NK-92 treated with Interleukin-12 subunit alpha and Interleukin-12 subunit beta, amount 100 ng/mL, for 24 hours (cell line): ENCODE results near the gene NOP53.
"Not testable (repeated sequence)": the region's sequence is repeated elsewhere in the genome, so short reads cannot be mapped to it uniquely, and the experiment has no call there.

Experiments
- DNase-seq: peaks from one replicate; lab custom pipeline; 2025; lab: John Stamatoyannopoulos, UW

NOP53 gene

DNA sequence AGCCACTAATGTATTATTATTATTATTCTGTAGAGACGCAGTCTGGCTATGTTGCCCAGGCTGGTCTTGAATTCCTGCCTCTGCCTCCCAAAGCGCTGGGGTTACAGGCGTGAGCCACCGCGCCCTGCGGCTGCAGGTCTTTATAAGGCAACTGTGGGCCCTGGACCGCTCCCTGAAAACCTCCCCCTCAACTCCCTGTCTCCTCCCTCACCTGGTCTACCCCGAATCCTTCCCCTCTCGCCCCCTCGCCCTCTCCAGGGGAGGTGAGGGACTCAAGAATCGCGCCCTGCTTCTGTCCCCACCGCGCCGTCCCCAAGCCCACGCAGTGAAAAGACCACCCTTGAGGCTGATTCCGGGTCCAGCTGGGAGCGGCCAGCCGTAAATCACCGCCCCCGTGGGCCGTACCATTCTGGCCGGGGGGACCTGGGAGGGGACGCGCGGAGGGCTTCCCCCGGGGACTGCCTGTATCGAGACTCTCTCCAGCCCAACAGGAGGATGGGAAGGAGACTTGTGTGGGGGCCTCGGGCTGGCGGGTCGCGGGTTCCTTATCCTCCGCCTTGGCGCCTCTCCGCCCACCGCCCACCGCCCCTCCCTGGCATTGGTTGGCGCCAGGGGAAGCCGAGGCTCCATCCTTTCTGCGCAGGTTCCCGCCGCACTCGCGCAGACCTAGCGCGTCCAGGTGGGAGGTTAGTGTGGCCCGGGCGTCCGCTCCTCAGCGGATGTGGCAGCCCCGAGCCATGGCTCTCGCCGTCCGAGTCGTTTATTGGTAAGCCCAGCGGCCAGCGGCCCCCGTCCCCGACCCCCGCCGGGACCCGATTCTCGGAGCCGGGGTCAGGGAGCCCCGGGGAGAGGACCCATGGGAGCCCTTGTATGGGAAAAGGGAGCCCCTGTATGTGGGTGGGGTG, 33.0 kb downstream of the NOP53 start, which contains the start of gene SELENOW:
SELENOW (plus strand) TSS at position 655 of the 905 bp plus-strand sequence; CDS start at position 738, 83 bp downstream.
- DNase-seq = peak; percentile 74

DNA sequence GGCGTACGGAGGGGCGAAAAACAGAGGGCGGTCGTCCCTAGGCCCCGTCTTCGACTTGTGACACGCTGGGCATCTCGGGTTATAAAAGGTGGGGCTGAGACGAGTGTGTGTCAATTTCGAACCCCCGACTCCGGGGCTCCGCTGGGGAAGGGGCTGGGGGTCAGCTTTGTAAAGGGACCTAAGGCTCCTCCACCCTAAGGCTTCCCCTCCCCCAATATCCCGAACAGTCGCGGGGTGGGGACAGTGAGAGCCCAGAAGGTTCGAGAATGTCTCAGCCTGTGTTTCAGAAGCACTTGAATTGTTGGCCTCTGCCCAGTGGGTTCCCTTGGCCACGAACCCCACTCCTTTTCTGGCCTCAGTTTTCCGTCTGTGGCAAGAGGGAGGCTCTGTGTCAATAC, 33.6 kb downstream of the NOP53 start:
- DNase-seq = no peak

DNA sequence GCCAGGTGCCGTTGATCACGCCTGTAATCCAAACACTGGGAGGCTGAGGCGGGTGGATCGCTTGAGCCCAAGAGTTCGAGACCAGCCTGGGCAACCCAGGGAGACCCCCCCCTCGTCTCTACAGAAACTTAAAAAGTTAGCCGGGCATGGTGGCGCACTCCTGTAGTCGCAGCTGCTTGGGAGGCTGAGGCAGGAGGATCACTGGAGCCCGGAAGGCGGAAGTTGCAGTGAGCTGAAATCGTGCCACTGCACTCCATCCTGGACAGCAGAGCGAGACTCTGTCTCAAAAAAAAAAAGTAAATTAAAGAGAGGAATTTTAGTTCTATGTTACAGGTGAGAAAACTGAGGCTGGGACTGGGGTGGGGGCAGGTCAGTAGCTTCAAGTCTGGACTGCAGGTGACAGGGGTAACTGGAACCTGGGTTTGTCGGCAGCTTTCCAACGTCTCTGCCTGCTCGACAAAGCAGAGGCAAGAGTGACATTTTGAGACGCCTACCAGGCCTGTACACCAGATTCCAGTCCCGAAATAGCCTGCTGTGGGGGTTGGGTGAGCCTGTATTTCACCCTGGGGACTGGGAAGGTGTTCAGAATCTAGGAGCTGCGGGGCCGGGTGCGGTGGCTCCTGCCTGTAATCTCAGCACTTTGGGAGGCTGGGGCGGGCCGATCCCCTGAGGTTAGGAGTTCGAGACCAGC, 34.3 kb downstream of the NOP53 start:
- no peak for DNase-seq

DNA sequence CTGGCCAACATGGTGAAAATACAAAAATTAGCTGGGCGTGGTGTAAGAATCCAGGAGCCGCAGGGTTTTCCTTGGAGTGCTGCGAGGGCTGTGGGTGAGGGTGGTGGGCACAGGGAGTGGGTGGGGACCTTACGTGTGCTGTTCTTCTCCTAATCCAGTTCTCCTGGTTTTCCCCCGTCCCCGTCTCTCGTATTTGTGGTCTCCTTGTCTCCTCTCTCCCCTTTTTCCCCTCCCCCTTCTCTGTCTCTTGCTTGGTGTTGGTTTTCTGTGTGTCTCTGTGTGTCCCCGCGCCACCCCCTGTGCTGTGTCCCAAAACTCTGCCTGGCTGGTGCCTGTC, 34.8 kb downstream of the NOP53 start:
- DNase-seq = no peak

DNA sequence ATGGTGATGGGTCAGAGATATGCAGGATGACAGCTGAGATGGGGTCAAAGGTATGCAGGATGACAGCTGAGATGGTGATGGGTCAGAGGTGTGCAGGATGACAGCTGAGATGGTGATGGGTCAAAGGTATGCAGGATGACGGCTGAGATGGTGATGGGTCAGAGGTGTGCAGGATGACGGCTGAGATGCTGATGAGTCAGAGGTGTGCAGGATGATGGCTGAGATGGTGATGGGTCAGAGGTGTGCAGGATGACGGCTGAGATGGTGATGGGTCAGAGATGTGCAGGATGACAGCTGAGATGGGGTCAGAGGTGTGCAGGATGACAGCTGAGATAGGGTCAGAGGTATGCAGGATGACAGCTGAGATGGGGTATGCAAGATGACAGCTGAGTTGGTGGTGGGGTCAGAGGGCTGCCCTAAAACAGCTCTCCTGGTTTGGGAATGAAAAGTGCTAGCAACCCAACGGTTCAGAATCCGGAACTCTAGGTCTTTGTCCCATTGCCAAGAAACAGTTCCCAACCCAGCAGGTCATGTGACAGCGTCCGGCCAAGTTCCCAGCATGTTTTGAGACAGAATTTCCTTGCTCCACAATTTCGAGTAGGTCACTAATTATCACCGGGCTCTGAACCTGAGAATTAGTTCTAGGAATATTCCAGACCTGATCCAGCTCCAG, 36.4 kb downstream of the NOP53 start:
- DNase-seq = no peak

DNA sequence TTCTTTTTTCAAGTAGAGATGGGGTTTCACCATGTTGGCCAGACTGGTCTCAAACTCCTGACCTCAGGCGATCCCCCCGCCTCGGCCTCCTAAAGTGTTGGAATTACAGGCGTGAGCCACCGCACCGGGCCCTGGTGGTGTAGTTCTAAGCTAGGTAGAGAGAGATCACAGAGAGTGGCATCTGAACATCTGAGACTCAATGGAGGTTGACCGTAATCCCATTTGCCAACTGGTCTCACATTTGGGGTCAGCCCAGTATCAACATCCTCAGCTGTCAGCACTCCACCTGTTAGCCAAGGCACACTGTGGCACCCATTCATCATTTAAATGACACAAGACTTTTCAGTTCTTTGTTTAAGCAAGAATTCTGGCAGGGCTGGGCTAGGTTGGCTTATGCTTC, 41.2 kb downstream of the NOP53 start:
- DNase-seq = no peak

DNA sequence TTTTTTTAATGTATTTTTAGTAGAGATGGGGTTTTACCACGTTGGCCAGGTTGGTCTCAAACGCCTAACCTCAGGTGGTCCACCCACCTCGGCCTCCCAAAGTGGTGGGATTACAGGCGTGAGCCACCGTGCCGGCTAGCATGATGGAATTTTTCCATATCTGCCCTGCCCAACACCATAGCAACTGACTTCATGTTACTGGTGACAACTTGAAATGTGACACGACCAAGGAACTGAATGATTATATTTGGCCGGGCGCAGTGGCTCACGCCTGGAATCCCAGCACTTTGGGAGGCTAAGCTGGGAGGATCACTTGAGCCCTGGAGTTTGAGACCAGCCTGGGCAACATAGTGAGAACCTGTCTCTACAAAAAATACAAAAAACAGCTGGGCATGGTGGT, 42.0 kb downstream of the NOP53 start:
- DNase-seq = not testable (repeated sequence)

DNA sequence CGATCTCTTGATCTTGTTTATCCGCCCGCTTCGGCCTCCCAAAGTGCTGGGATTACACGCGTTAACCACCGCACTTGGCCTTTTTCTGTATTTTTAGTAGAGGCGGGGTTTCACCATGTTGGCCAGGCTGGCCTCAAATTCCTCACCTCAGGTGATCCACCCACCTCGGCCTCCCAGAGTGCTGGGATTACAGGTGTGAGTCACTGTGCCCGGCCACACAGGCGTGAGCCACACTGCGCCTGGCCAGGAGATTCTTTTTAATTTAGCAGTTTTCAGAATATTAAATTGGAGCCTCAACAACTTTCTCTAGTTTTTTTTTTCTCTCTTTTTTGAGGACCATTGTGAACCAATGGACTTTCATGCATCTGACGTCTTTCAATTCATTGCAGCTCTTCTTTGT, 44.5 kb downstream of the NOP53 start:
- DNase-seq = not testable (repeated sequence)

DNA sequence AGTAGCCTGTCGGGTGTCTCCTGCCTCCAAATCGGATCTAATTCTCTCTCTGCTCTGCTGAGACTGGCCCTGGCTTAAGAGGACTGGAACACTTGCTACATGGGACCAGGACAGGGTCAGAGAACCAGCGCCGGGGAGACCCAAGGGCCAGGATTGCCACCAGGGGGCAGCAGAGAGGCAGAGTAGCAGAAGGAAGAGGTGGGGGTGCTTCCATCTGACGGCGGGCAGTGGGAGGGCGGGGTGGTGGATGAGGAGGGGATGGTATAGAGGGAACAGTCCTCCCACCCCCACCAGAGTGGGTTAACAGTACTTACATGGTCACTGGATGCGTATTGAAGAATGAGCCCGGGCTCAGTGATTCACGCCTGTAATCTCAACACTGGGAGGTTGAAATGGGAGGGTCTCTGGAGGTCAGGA, 45.1 kb downstream of the NOP53 start:
- peak; percentile 68 for DNase-seq

DNA sequence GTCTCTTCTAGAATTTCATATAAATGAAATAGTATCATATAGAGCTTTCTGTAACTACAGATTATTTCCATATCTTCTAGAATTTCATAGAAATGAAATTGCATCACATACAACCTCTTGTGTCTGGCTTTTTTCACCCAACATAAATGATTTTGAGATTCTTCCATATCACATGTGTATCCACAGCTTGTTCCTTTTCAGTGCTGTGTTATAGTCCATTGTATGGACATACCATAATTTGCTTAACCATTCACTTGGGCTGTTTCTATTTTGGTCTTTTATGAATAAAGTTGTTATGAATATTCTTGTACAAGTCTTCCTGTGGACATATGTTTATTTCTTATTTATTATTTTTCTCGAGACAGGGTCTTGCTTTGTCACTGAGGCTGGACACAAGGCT, 47.3 kb downstream of the NOP53 start:
- DNase-seq = no peak

DNA sequence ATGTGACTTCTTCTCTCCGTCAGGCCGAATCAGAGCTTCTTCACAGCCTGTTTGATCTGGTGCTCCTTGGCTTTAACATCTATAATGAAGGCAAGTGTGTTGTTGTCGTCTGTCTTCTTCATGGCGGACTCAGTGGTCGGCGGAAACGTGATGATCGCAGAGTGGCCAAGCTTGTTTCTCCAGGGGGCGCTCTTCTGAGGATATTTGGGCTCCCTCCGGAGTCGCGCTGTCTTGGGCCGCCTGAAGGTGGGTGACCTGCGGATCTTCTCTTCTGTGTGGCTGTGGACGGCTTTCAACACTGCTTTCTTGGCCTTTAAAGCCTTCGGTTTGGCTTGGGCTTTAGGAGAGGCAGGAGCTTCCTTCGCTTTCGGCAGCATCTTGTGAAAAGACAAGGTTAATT, 49.2 kb downstream of the NOP53 start:
- DNase-seq = no peak

DNA sequence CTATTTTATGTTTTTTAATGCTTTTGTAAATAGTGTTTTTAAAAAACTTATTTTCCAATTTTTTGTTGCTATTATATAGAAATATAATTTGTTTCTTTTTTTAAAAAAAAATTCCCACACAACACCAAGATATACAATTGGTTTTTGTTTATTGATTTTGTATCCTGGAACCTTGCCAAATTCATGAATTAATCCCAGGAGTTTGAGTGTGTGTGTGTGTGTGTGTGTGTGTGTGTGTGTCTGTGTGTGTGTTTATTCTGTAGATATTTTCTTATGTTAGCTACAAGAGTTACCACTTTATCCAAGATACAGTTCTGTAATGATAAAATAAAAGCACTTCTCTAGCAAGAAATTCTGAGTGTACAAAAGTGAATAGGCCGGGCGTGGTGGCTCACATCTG, 51.4 kb downstream of the NOP53 start:
- no peak for DNase-seq

DNA sequence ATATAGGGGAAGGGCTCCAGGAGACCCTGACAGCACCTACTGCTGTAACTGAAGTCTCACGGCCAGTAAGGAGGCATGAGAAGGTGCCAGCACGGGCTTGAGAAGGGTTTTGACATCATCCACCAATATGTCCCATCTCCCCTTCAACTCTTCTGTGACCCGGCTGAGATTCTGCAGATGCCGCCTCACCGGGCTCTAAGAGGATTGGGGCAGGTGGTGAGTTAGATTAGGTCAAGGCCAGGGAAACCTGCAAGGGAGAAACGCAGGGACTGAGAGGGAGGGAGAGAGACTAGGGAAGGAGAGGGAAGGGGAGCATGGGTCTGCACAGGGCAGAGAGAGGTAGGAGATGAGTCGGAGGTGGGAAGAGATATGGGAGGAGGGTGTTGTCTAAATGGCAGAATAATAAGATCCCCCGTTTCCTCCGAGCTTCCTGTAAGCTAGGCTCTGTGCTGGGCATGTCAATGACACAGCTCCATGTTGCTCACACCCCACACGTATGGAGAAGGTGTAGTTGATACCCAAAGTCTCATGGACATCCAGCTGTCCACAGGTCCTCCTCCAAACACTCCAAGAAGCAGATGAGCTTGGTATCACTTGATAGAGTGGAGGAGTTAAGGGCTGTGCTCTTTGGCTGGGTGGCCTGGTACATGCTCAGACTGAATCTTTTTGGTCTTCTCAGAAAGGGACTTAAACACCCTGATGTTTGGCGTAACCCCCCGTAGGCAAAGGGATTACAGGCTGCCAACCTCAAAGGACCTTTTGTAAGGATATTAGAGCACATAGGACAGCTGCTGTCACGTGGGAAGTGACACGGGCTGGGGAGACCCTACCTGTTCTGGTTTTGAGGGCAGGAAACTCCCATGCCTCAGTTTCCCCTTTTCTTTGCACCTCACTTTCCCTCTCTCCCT, 52.9 kb downstream of the NOP53 start:
- no peak for DNase-seq

DNA sequence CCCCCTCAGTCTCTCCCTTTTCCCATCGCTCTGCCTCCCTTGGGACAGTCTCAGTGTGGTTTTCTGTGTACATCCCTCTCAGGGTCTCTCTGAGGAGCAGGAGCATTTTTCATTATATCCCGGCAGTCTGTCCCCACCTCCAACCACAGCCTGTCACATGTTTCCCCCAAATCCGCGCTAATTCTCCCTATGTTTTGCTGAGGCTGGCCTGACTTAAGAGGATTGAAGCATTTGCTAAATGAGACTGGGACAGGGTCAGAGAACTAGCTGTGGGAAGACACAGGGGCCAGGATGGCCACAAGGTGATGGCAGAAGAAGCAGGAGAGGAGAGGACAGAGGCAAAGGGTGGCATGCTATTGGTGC, 53.5 kb downstream of the NOP53 start:
- no peak for DNase-seq

DNA sequence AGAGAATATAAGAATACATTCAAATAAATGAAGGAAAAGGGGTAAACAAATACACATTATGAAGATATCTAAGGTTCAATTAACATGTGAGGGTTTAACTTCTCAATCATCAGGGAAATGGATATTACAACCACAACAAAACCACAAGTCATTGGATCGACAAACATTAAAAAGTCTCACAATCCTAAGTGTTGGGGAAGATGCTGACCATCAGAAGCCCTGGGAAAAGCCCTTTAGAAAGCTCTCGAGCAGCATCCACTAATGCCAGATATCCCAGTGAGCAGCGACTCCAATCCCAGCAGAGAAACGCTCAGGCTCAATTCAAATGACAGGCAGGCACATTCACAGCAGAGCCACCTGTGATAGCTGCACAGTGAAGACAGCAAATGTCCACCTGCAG, 55.9 kb downstream of the NOP53 start:
- no peak for DNase-seq

DNA sequence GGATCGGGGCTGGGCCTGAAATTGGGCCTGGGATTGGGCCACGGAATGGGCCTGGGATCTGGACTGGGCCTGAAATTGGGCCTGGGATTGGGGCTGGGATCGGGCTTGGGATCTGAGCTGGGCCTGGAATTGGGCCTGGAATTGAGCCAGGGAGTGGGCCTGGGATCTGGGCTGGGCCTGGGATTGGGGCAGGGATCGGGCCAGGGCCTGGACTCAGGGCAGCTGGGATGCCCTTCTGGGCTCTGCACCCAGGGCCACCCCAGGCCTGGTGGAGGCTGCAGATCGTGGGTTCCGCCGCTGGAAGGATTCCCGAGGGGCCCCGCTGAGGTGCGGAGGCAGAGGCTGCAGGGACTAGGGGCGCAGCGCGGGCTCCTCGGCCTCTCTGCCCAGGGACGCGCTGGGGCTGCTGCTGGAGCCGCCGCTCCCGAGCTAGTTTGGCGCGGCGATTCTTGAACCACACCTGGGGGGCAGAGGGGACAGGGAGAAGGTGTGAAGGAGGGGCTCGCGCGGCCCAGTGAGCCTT, 57.2 kb downstream of the NOP53 start:
- DNase-seq = no peak

DNA sequence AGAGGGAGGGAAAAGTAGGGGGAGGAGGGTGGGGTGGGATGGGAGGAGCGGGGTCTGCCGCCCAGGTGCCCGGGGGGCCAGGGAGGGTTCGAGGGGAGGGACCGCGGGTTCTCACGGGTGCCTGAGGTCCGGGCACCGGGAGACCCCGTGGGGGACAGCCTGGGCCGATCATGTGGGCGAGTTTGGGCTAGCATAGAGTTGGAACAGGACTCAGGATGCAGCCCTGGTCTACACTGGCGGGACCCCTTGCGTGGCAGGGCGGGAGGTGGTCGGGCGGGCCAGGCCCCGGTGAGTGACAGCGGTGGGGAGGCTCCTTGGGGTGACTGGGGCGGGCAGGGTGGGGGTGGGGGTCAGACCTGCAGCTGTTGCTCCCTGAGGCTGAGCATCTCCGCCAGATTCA, 57.8 kb downstream of the NOP53 start:
- not testable (repeated sequence) for DNase-seq

DNA sequence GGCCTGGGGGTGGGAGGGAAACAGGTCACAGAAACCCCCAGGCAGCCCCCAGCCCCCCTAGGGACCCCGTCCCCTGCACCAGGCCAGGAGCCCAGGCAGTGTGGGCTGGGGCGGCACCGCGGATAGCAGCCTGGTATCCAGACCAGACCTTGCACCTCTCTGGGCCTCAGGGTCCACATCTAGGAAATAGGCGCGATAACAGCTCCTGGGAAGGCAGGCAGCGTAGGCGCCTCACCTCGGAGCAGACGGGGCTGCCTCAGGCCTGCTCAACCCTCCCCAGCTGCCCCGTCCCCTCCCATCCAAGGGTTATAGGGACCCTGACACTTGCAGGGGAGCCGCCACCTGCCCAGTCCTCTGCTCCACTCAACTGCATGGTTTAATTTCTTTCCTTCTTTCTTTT, 58.3 kb downstream of the NOP53 start:
- DNase-seq = not testable (repeated sequence)

DNA sequence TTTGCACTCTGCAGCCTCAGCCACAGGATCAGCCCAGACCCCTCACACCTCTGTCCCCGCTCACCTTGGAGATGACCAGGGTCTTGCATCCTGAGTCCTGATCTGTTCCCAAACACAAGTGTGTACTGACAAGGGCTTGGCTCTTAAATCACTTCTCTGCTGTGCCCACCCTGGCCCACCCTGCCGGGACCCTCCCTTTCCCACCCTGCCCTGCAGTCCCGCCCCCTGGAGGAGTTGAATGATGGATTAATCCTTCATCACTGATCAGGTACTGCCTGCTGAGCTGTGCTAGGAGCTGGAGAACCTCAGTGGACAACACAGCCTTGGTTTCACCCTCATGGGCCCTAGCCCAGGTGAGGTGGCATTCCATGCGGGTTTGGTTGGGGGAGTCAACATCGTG, 59.1 kb downstream of the NOP53 start, which contains the start of gene TPRX1:
TPRX1 (minus strand) TSS at position 101 of the 400 bp plus-strand sequence; CDS start at position 89, 12 bp downstream.
- not testable (repeated sequence) for DNase-seq

DNA sequence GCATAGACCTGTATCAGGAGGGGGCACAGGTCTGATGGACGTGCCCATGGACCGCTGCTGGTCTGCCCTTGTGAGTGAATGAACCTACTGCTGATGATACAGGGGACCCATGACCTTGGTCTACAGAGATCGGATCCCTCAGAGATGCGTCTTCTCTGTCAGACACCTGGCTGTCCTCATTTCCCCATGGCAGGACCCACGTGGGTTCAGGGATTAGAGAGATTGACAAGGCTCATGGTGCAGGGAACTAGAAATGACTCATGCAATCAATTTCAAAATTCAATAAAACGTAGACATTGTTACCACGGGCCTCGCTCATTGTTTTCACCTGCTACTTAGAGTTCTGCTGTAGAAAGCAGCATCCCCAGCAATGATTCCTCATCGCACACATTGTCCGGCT, 60.0 kb downstream of the NOP53 start:
- no peak for DNase-seq

DNA sequence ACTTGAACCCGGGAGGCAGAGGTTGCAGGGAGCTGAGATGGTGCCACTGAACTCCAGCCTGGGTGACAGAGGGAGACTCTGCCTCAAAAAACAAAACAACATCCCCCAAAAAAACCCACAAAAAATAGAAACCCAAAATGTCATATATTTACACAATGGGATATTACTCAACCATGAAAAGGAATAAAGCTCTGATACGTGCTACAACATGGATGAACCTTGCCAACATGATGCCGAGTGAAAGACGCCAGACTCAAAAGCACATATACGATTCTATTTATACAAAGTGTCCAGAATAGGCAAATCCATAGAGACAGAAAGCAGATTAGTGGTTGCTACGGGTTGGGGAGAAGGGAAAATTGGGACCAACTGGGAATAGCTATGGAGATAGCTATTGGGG, 61.1 kb downstream of the NOP53 start:
- DNase-seq = no peak
